HG03039 (cell line): Measurements from ENCODE around the gene CASP8.

Source experiments
- ATAC-seq: cut with Tn5 transposase; IDR thresholded peaks from one replicate; pipeline ENCODE4 v1.9.1; 2021; ENCODE audit warnings: mild to moderate bottlenecking, moderate library complexity; ENCODE audit not compliant: unreplicated experiment

CASP8 gene

GRCh38 chr2:201329409-201329808 is 69.1 kb downstream of the CASP8 start:
- no peak for ATAC-seq
